ENCODE results near the gene OR10A3.

OR10A3 gene

GRCh38 chr11:7909585-7910285 lies 31.8 kb downstream of the OR10A3 start:
- DNase-seq (ENCODE audit: extremely low read depth, low read depth): no peak
- no peak for TF ChIP-seq CTCF (IDR thresholded peaks at IDR 0.05; ENCODE audit: low read depth, low read length)

- DNase-seq (ENCODE audit: extremely low read depth, low read depth): no peak
Observed at GRCh38 chr11:7907121-7907520, 34.4 kb downstream of the OR10A3 start.

GRCh38 chr11:7906481-7906880 lies 35.0 kb downstream of the OR10A3 start:
- DNase-seq (ENCODE audit: extremely low read depth, low read depth): no peak
- TF ChIP-seq CTCF (IDR thresholded peaks at IDR 0.05; ENCODE audit: low read depth, low read length): no peak

More at GRCh38 chr11:7907121-7907520, 34.4 kb downstream of the OR10A3 start:
- no peak for TF ChIP-seq CTCF (IDR thresholded peaks at IDR 0.05; ENCODE audit: low read depth, low read length)

GRCh38 chr11:7905961-7906429 lies 35.5 kb downstream of the OR10A3 start:
- no peak for TF ChIP-seq CTCF (IDR thresholded peaks at IDR 0.05; ENCODE audit: low read depth, low read length)
- DNase-seq (ENCODE audit: extremely low read depth, low read depth): no peak

GRCh38 chr11:7905549-7905948 lies 36.0 kb downstream of the OR10A3 start:
- no peak for DNase-seq (ENCODE audit: extremely low read depth, low read depth)
- TF ChIP-seq CTCF (IDR thresholded peaks at IDR 0.05; ENCODE audit: low read depth, low read length): no peak

GRCh38 chr11:7904917-7905316 lies 36.6 kb downstream of the OR10A3 start:
- TF ChIP-seq CTCF (IDR thresholded peaks at IDR 0.05; ENCODE audit: low read depth, low read length): peak; percentile 57
- peak; percentile 28 for DNase-seq (ENCODE audit: extremely low read depth, low read depth)

GRCh38 chr11:7903940-7904339 lies 37.6 kb downstream of the OR10A3 start:
- DNase-seq (ENCODE audit: extremely low read depth, low read depth): no peak
- TF ChIP-seq CTCF (IDR thresholded peaks at IDR 0.05; ENCODE audit: low read depth, low read length): no peak
